ENCODE data around the gene SLC6A5. TPM values are rescaled to one million over a fixed set of nuclear protein-coding genes. Genes with fewer than 3 reads are reported as not detected.

SLC6A5 gene
- total RNA-seq, 1 experiment from 2014 or later = not detected

DNA sequence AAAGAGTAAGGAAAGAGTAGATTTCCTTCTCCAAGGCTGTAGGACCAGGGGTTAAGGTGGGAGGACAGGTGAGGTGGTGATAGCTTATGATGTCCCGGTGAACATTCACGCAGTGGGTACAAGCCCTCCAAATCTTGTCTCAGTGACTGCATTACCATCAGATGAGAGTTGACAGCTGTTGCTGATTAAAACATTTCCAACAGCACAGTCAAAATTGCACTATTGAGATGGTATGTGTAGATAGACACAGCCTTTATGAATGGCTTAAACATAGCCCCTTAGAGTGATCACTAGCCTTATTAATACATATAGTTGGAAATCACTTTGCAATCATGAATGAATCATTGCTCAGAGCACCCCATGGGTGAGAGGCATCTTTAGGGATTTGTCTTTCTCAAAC is 77.2 kb downstream of the SLC6A5 start:
- no peak overlapping the region for H3K23ac ChIP-seq (ENCODE audit: insufficient read length, low read depth, low read length)
- no peaks in the 10 kb centered on the region for H3K79me1 ChIP-seq (ENCODE audit: insufficient read depth, low read depth, low read length, poor library complexity, severe bottlenecking)
- no peak overlapping the region for H2BK12ac ChIP-seq (ENCODE audit: insufficient read length, low read depth, low read length)
- H2BK120ac ChIP-seq (ENCODE audit: low read depth, low read length, poor library complexity, severe bottlenecking) = no peak overlapping the region
- H3K18ac ChIP-seq (ENCODE audit: insufficient read length, low read depth, low read length) = no peak overlapping the region
- no peak overlapping the region for H3K27ac Mint-ChIP-seq
- H3K27ac ChIP-seq (ENCODE audit: insufficient read length, low read depth, low read length) = no peak overlapping the region
- no peak overlapping the region for H3K56ac ChIP-seq (ENCODE audit: insufficient read length, low read depth, low read length)
- H3K4me1 ChIP-seq (ENCODE audit: insufficient read depth, low read length) = no peaks in the 10 kb centered on the region
- H2BK5ac ChIP-seq (ENCODE audit: insufficient read length, low read length) = no peak overlapping the region
- H4K91ac ChIP-seq (ENCODE audit: insufficient read length, low read depth, low read length) = no peak overlapping the region
- H3K9me3 ChIP-seq (ENCODE audit: control insufficient read depth, low read depth, low read length) = no peaks in the 10 kb centered on the region
- H3K4me1 Mint-ChIP-seq = peaks cover 7% of the 10 kb centered on the region in 2 experiments
- H3K79me2 ChIP-seq (ENCODE audit: insufficient read depth, low read length) = no peaks in the 10 kb centered on the region
- H2BK15ac ChIP-seq (ENCODE audit: low read depth, low read length) = no peak overlapping the region
- H2AK5ac ChIP-seq (ENCODE audit: insufficient read length, low read length) = no peak overlapping the region
- H3T11ph ChIP-seq (ENCODE audit: low read length) = no peak overlapping the region
- H3K9ac ChIP-seq (ENCODE audit: extremely low read depth, insufficient read length, low read length) = no peak overlapping the region
- peaks cover 18% of the 10 kb centered on the region for H3K27me3 Mint-ChIP-seq (ENCODE audit: low read depth)
- no peak overlapping the region for H2BK20ac ChIP-seq (ENCODE audit: low read depth, low read length, poor library complexity, severe bottlenecking)
- H4K8ac ChIP-seq (replicated peaks; ENCODE audit: insufficient read length, low read depth, low read length) = no peak overlapping the region
- no peaks in the 10 kb centered on the region for H4K20me1 ChIP-seq (ENCODE audit: control insufficient read depth, insufficient read depth, insufficient read length)
- H3K14ac ChIP-seq (ENCODE audit: insufficient read depth, low read length) = no peak overlapping the region
- H3K27me3 ChIP-seq (ENCODE audit: insufficient read depth, low read length) = peaks cover 7% of the 10 kb centered on the region; the same call in 1 of the 2 replicates
- no peaks in the 10 kb centered on the region for H3K36me3 Mint-ChIP-seq (ENCODE audit: insufficient read depth in 1 of 3, low read depth in 3 of 3)
- H3K4ac ChIP-seq (ENCODE audit: low read depth, low read length) = no peak overlapping the region
- H3K4me2 ChIP-seq (ENCODE audit: insufficient read depth, insufficient read length, low read length) = no peak overlapping the region
- H4K5ac ChIP-seq (ENCODE audit: insufficient read length, low read depth, low read length) = no peak overlapping the region
- H3K9me3 Mint-ChIP-seq = no peaks in the 10 kb centered on the region
- no peaks in the 10 kb centered on the region for H3K23me2 ChIP-seq (ENCODE audit: insufficient read length, low read depth, low read length, poor library complexity, severe bottlenecking)
- no CpG with 5 or more reads among the region's 2 CpGs for WGBS (ENCODE audit: extremely low coverage, insufficient read length, low lambda C conversion rate)
- H2AFZ ChIP-seq (ENCODE audit: low read length) = no peak overlapping the region
- DNase-seq = no peak
- H3K4me3 Mint-ChIP-seq = no peak overlapping the region
- TF ChIP-seq, protein P1, sequence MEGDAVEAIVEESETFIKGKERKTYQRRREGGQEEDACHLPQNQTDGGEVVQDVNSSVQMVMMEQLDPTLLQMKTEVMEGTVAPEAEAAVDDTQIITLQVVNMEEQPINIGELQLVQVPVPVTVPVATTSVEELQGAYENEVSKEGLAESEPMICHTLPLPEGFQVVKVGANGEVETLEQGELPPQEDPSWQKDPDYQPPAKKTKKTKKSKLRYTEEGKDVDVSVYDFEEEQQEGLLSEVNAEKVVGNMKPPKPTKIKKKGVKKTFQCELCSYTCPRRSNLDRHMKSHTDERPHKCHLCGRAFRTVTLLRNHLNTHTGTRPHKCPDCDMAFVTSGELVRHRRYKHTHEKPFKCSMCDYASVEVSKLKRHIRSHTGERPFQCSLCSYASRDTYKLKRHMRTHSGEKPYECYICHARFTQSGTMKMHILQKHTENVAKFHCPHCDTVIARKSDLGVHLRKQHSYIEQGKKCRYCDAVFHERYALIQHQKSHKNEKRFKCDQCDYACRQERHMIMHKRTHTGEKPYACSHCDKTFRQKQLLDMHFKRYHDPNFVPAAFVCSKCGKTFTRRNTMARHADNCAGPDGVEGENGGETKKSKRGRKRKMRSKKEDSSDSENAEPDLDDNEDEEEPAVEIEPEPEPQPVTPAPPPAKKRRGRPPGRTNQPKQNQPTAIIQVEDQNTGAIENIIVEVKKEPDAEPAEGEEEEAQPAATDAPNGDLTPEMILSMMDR (conservative IDR thresholded peaks at IDR 0.05) = no peak

Data from H9 (cell line).